Tibial nerve (tissue), 4 donors: ENCODE results near the gene RABEP1.

ENCODE experiments used
- CTCF ChIP-seq, 5 experiments: fragments of 200-600 bp in 3 of 5; fragments of 450-650 bp in 2 of 5; sonication (generic) in 3 of 5; IDR thresholded peaks; one replicate each; pipeline ENCODE4 v1.5.1; 2016 to 2019; ENCODE audit warnings: antibody characterized with exemption in 5 of 5, mild to moderate bottlenecking in 3 of 5, moderate library complexity in 2 of 5
- EP300 ChIP-seq, 2 donors: sonication (generic); formaldehyde crosslinking; IDR thresholded peaks; one replicate each; pipeline ENCODE4 v1.6.1; 2017; ENCODE audit warnings: antibody characterized with exemption in 2 of 2, mild to moderate bottlenecking in 1 of 2
- POLR2A ChIP-seq, 2 donors: fragments of 450-650 bp; IDR thresholded peaks; one replicate each; pipeline ENCODE4 v1.6.1; 2017; ENCODE audit warnings: antibody characterized with exemption in 2 of 2, mild to moderate bottlenecking in 2 of 2, moderate library complexity in 2 of 2

- no peak for TF ChIP-seq CTCF (IDR thresholded peaks at IDR 0.05)
- TF ChIP-seq POLR2A (IDR thresholded peaks at IDR 0.05): no peak
- no peak for TF ChIP-seq EP300 (IDR thresholded peaks at IDR 0.05)
Observed at GRCh38 chr17:5330981-5331380, 48.9 kb downstream of the RABEP1 start.
